ENCODE results near the gene TTBK1.
"Not testable (repeated sequence)": the region's sequence is repeated elsewhere in the genome, so short reads cannot be mapped to it uniquely, and the experiment has no call there.

The TTBK1 gene

DNA sequence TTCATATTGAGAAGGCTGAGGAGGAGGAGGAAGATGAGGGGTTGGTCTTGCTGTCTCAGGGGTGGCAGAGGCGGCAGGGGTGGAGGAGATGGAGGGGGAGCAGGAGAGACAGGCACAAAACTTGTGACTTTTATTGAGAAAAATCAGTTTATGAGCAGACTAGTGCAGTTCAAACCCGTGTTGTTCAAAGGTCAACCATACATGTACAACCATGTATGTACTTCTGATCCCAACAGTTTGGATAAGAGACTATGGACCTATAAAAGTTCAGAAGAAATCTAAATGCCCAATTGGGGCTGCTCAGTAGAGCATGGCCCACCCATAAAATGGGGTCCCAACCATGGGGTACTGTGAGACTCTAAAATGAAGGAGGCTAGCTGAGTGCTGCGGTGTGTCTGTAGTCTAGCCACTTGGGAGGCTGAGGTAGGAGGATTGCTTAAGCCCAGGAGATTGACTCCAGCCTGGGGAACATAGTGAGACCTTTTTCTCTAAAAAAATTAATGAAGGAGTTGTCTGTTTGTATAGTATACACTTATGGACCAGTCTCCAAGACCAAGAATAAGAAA is 47.1 kb downstream of the TTBK1 start:
- DNase-seq, result no peak

DNA sequence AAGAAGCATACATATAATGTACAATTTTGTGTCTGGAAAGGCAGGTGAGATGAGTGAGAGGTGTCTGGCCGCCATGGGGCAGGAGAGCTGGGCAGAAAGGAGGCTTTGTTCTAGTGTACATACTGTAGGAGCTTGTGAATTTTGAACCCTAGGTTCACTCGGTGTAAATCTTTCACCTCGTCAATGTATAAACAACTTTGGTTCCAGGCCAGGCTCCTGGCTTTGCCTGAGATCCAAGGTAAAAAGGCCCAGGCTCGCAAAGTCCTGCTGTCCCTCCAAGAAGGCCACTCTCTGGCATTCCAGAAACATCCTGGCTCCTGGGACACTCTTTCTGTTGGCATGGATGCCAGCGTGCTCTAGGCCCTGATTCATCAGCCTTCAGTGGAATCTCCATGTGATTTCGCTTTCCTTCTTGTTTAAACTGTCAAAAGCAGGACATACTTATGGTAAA is 47.6 kb downstream of the TTBK1 start:
- no peak for DNase-seq

DNA sequence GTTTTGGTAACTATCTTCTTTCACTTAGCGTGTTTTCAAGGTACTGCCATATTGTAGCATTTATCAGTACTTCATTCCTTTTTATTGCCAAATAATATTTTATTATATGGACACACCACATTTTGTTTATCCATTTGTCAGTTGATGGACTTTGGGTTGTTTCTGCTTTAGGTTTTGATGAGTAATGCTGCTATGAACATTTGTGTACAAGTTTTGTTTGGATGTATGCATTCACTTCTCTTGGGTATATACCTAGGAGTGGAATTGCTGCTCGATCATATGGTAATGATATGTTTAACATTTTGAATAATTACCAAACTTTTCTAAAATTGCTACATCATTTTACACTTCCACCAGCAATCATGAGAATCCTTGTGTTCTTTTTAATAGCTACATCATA is 48.4 kb downstream of the TTBK1 start:
- no peak for DNase-seq

DNA sequence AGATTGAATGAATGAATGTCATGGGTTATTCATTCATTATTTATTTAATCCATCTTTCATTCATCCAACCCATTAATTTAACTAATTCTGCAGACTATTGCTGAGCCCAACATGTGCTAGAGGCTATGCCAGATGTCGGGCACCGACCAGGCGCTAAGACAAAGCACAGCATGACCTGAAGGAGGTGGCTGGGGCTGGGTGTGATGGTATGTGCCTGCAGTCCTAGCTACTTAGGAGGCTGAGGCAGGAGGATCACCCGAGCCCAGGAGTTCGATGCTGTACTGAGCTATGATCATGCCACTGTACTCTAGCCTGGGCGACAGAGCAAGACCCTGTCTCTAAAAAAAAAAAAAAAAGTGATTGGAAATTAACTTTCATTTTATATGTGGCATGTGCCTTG is 49.1 kb downstream of the TTBK1 start:
- no peak for DNase-seq

DNA sequence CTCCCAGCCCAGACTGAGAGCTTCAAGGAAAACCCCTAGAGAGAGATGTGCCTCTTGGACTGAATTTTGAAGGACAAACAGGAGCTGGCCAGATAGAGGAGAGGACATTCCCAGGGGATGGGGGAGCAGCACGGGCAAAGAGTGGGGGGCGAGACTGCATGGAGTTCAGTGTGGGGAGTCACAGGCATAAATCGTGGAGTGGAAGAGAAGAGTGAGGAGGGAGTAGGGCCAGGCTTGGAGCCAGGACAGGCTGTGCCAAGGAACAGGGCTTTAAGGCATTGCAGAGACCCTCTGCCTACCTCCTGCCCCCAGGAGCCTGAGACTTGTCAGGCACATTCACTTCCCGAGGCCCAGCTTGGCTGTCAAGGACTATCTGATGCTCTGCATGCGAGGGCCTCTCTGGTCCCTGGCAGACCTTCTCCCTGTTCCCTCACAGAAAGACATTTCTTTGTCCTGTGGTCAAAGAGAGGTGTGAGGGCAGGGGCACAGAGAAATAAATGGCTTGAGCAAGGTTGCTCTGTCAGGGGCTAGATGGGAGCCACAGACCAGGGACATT is 49.6 kb downstream of the TTBK1 start:
- DNase-seq, result no peak

DNA sequence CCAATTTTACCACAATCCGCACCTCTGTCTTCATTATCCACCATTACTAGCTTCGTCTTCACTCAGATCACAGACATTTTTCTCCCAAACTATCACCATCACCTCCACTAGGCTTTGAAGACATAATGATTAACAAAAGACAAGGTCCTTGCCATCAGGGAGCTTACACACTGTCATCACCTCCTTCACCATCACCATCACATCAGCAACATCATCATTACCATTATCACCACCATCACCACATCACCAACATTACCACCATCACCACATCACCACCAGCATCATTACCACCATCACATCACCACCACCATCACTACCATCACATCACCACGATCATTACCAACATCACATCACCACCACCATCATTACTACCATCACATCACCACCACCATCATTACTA is 50.4 kb downstream of the TTBK1 start:
- no peak for DNase-seq

DNA sequence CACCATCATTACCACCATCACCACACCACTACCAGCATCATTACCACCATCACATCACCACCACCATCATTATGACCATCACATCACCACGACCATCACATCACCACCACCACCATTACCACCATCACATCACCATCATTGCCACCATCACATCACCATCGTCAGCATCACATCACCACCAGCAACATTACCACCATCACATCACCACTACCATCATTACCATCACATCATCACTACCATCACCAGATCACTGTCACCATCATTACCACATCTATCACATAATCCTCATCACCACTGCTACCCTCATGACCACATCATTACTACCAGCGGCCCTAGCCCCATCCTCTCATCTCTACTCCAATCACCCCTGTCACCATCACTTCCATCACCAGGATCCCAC is 51.3 kb downstream of the TTBK1 start:
- DNase-seq, result no peak

DNA sequence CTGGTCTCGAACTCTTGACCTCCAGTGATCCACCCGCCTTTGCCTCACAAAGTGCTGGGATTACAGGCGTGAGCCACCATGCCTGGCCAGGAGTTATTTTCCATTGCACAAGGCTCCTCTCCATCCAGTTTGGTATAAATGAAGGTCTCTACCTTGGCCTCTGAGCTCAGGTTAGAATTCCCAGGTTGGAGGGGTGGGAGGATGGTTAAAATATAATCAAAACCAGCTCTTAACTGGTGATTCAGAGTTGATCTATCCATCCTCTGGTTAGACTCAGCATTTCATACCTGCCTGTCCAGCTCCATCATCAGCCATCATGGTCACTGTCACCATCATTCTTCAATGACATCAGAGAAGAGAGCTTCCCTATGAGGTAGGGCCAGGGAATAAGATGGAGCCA is 52.2 kb downstream of the TTBK1 start:
- DNase-seq, result no peak

DNA sequence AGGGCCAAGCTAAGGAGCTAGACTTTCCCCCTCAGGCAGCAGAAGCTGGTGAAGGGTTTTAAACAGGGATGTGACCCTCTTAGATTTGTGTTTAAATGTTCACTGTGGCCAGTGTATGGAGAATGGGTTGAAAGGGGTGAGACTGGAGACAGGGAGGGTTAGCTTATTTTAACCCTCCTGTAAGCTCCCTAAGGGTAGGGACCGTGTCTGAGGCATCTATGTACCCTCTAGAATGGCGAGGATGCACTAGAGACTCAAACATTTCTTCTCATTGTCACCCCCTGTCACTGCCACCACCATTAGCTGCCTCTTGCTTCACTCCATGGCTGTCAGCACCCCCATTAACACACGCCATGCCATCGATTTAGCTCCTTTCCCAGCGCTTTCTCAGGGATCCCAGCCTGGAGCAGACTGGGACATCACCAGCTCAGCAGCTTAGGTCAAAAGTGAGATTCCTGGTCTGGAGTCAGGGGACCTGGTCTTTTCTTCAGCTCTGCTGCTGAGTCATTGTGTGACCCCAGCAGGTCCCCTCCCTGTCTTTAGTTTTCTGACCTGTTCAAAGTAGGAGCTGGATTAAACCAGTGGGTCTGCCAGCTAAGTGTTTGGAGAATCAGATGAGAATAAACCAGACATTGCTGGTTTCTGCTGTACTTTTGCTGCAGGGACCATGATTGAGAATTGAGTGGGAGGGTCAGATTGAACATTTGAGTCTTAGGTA is 53.7 kb downstream of the TTBK1 start:
- DNase-seq, result no peak

DNA sequence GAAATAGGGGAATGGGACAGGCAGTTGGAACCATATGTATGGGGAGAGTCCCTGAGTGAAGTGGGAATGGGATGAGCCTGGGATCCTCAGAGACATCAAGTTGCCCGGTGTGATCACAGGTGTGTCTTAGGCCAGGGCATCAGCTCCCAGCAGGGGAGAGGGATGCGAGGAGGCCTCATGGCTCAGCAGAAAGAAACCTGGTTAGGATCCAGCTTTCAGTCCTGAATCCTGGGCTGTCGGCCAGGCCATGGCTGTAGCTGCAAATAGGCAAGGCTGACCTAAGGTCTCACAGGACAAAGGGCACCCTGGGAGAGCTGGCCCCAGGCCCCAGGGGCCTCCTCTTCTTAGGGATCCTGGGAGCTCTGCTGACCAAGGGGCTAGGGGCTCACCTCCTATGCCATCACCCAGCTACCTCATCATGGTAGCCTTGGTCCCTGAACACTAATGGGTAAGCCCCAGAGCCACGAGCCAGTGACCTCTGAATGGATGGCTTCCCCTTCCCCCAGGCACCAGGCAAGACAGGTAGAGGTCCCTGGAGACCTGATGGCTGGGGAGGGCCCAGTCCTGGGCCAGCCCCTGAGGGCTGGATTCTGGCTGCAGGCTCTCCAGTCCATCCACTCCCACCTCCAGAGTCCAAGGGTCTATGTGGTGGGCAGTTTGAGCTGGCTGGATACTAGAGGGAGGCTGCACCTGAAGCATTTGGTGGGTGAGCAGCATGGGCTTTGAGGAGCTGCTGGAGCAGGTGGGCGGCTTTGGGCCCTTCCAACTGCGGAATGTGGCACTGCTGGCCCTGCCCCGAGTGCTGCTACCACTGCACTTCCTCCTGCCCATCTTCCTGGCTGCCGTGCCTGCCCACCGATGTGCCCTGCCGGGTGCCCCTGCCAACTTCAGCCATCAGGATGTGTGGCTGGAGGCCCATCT is 54.6 kb downstream of the TTBK1 start, which contains the start of gene SLC22A7:
TSS of gene SLC22A7 (plus strand) at position 617 of the 921 bp plus-strand sequence. CDS start at position 716, 99 bp downstream.
- no peak for DNase-seq

DNA sequence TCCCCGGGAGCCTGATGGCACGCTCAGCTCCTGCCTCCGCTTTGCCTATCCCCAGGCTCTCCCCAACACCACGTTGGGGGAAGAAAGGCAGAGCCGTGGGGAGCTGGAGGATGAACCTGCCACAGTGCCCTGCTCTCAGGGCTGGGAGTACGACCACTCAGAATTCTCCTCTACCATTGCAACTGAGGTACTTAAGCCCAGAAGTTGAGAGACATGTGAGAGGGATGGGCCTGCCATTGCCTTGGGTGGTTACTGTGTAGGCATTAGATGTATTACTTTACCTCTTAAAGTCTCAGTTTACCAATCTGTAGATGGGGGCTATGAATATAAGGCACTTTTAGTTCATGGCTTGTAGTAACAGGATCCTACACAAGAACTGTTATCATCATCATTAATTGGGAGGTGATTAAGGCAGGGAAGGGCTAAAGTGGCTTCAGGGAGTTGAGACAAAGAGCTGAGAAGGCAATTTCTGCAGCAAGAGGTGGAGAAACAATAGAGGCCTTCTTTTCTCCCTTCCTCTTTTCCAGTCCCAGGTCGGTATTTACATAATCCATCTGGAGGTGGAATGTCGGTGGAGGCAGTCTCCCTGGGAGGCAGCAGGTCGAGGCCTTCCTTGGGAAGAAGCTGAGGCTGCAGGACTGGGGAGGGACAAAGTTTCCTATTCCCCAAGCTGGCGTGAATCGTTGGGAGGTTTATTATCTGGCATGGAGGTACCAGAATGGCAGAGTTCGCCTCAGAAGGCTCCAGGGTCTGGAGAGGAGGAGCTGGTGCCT is 55.5 kb downstream of the TTBK1 start:
- DNase-seq, result no peak

DNA sequence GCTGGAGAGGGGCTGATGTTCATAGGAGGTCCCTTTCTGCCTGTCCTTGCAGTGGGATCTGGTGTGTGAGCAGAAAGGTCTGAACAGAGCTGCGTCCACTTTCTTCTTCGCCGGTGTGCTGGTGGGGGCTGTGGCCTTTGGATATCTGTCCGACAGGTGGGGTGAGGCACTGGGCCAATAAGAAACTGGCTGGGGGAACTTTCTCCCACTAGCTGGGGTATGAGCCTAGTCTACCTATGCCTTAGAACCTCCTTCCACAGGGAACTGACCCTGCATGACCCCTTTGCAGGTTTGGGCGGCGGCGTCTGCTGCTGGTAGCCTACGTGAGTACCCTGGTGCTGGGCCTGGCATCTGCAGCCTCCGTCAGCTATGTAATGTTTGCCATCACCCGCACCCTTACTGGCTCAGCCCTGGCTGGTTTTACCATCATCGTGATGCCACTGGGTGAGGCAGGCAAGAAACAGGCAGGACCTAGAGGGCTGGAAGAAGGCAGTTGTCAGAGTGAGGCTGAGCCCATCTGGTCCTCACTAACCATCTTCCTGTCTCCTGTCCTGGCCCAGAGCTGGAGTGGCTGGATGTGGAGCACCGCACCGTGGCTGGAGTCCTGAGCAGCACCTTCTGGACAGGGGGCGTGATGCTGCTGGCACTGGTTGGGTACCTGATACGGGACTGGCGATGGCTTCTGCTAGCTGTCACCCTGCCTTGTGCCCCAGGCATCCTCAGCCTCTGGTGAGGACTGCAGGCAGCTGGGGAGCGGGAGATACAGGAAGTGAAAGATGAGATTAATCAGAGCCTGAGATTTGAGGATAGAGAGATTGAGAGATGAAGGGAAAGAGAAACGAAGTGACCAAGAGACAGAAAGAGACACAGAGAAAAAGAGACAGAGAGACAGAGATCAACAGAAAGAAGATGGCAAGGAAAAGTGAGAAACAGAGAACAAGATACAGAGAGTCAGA is 56.3 kb downstream of the TTBK1 start:
- no peak for DNase-seq

DNA sequence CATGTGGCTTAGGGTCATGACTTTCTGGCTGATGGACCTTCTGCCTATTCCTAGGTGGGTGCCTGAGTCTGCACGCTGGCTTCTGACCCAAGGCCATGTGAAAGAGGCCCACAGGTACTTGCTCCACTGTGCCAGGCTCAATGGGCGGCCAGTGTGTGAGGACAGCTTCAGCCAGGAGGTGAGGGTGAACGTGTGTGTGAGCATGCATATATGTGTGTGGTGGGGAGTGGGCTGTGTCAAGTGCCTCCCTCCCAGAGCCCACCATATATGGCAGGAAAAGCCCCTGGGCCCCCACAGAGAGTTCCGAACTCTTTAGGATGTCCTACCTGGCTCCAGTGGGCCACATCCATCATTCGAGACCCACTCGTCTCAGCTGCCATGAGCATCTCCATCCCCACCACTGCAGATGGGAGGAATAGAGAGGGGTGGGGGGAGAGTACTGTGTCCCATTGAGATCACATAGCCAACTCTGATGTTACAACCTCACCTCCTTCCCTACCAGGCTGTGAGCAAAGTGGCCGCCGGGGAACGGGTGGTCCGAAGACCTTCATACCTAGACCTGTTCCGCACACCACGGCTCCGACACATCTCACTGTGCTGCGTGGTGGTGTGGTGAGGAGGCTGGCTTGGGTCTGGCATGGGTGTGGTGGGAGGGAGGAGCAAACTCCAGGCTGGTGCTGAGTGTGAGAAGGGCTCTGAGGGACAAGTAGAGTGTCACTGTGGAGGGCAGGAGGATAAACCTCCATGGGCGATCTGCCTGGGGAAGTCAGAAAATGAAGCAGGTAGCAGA is 58.0 kb downstream of the TTBK1 start:
- no peak for DNase-seq

DNA sequence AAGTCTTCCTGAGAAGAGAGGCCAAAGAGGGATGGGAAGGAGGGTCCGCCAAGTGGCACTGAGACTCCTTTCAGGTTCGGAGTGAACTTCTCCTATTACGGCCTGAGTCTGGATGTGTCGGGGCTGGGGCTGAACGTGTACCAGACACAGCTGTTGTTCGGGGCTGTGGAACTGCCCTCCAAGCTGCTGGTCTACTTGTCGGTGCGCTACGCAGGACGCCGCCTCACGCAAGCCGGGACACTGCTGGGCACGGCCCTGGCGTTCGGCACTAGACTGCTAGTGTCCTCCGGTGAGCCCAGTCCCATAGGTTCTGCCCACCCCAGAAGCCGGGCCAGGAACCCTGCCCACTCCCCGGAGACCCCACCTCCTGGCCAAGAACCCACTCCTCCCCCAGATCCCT is 58.8 kb downstream of the TTBK1 start:
- DNase-seq, result no peak

DNA sequence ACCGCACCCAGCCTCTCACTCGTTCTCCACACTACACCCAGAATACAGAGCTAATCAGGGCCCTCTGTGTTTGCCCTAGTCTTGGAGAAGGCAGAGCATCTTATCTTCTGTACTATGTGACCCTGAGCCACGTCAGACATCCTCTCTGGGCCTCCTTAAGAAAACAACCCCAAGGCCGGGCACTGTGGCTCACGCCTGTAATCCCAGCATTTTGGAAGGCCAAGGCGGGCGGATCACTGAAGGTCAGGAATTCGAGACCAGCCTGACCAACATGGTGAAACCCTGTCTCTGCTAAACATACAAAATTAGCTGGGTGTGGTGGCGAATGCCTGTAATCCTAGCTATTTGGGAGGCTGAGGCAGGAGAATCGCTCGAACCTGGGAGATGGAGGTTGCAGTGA is 59.7 kb downstream of the TTBK1 start:
- DNase-seq, result not testable (repeated sequence)

DNA sequence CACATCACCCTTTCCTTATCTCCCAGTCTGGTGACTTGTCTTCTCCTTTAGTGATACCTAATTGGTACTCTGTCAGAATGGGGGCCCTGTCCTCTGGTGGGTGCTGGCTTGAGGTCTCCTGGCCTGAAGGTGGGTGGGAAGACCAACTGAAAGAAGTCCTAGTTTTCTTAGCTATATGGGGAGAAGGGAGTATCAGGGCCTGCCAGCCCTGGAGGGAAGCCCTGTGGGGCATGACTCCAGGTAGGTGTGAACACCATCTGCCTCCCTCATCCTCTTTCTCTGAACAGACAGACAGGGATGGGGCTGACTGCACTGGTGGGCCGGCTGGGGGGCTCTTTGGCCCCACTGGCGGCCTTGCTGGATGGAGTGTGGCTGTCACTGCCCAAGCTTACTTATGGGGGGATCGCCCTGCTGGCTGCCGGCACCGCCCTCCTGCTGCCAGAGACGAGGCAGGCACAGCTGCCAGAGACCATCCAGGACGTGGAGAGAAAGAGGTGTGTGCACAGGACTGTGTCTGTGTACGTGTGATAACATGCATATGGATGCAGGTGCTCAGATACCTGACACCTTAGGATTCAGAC is 60.6 kb downstream of the TTBK1 start:
- DNase-seq, result no peak

DNA sequence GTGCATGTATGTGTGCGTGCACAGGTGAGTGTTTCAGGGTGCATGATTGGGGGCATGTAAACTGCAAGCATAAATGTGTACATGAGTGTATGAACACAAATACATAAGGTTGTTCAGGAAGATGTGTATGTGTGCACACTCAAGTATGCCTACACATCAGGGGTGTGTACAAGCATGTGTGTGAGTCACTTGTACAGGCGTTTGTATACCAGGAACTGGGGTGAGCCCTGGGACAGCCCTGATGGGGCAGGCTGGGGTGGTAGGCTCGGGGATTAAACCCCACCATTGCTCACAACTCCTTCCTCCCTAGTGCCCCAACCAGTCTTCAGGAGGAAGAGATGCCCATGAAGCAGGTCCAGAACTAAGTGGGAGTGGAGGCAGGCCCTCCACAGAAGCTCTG is 61.1 kb downstream of the TTBK1 start:
- no peak for DNase-seq

DNA sequence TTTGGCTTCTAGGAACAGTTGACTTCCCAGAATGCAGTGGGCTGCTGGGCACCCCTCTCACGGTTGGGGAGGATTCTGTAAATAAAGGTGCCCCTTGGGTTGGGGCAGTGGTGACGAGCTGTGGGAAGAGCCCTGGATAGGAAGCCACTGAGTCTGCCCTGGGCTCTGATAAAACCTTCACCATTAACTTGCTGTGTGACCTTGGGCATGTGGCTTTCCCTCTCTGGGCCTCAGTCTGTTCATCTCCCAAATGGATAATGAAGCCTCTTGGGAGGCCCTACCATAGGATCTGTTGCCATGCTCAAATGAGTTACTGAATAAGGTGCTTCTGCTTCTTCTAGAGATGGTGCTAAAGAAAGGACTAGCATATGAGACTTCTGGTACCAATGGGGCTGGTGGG is 61.6 kb downstream of the TTBK1 start:
- DNase-seq, result no peak

DNA sequence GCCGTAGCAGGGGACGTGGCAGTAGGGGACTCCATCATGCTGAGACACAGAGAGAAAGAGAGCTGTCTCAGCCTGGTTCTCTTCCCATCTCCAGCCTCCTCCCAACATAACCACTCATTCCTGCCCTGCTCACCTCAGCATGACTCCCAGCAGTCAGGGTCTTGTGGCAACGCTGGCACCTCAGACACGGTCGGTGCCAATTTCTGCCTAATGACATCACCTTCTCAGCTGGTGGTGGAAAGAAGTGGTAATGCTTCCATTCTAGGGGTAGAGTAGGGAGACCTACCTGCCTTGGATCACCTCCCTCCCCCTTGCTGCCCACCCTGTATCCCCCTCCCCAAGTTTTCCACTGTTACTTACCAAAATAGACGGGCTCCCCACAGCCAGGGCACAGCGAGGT is 62.8 kb downstream of the TTBK1 start:
- DNase-seq, result no peak

DNA sequence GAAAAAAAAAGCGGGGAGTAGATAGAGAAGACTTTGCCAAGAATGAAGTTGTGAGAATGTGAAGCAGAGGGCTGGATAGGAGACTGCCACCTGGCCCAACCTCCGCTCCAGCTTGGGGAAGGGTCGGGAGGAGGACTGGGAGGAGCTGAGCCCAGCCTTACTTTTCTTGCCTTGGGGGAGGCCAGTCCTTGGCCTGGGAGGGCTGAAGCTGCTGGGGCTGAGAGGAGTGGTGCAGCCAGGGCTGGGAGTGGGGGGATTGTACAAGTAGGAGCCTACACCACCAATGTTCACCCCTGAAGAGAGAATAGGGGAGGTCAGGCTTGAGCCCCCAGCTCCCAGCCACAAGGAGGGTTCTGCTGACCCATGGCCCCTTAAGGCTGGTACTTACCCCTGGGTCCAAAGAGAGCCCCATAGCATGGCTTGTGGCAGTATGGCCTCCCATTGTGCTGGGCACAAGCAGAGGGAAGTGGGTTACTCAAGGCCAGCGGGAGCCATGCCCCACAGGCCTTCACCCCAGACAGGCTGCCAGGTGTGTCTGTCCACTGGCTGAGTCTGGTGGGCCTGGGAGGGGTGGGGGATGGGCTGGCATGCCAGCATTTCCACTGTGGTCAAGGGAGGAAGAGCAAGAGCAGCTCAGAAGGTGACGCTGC is 64.3 kb downstream of the TTBK1 start:
- DNase-seq, result no peak

All from fibroblast of upper back skin (primary cell).